GM21360 (cell line): Measurements from ENCODE around the gene ASPG.

Experiments used
- ATAC-seq: cut with Tn5 transposase; IDR thresholded peaks from one replicate; pipeline ENCODE4 v1.9.1; 2021; ENCODE audit warnings: mild to moderate bottlenecking, moderate library complexity; ENCODE audit not compliant: unreplicated experiment

ASPG gene

DNA sequence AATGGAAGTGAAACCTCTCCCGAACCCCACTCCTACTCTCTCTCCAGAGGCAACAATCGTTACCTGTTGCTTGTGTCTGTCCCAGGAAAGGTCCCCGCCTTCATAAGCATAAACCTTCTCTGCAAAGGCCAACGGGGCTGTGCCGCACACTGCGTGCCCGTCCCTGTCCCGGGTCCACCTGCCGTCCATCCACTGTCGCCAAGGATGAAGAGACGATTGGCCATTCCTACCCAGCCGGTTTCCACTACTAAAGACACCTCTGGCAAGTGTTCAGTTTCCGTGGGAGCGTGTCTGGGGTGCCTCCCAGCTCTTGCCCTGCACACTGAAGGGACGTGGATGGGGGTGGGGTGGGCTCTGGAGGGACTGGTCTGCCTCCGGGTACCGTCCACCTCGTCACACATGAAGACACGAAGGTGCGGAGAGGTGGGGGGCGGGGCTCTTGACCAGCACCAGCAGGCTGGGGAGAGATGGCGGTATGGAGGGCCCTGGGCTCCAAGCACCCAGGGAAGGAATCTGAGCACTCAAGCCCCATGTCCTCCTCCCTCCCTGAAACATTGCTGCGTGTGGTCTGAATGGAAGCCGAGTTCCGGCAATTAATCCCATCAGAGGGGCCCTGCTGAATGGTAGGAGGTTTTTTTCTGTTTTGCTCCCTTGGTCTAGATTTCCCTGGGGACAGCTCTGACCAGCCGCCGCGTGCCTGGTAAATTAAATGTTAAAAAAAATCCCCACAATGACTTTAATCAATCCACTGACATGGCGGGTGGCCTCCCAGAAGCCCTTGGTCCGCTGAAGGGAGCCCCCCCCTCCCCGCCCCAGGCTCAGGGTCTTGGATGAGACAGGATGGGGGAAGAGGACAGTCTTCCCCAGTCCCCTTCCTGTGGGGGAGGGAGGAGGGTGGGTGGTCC is 48.8 kb downstream of the ASPG start:
- ATAC-seq, result no peak

DNA sequence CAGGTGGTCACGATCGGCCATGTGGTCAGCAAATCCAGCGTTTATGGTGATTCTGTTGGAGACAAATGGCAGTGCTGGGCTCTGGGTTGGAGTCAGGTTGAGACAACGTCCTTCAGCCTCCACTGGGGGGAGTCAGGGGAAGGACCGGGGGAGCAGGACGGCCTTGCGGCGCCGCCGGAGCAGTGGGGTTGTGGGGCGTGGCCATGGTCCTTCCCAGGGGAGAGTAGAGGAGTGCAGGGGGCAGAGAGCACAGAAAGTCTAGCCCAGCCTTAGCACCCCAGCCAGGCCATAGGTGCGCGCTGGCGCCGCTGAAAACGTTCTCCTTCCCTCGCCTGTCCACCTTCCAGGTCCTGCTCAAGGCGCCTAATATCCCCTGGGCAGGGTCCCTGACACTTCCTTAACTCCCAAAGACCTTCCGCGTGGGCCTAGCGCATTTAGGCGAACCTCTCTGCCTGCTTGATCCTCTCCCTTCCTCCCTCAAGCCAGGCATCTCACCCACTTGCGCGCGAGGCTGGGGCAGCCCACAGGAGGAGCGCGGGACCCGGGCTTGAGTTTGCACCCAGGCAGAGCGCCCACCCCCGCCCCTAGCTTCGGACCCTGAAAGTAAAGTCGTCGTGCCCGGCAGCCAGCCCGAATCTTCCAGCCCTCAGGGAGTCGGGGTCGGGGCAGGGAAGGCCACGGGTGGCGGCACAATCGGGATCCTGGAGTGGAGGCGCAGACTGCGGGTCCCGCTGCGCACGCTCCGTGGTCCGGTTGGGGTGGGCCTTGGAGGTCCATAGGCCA is 49.8 kb downstream of the ASPG start:
- ATAC-seq, result no peak

DNA sequence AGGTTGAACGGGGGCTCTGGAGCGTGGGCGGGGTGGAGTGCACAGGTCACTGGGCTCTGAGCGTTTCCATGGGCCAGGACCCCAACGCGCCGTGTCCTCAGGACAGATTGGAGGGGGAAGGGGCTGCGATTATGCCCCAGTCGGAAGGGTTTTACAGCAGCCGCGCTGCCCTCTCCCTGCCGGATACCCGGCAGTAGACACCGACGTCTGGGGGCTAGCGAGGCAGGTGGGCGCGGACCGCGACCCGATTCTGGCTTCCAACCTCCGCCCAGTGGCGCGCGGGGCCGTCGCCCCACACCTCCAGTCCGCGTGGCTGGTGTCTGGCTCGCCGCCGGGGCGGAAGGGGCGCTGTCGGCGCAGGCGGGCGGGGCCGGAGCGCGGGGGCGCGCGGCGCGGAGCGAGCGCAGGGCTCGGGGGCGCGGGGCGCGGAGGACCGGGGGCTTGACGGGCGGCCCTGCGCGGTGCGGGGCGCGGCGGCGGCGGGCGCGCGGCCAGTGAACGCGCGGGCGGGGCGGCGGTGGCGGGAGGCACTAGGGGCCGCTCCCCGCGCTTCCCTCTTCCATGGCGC is 50.5 kb downstream of the ASPG start:
- ATAC-seq, result no peak

DNA sequence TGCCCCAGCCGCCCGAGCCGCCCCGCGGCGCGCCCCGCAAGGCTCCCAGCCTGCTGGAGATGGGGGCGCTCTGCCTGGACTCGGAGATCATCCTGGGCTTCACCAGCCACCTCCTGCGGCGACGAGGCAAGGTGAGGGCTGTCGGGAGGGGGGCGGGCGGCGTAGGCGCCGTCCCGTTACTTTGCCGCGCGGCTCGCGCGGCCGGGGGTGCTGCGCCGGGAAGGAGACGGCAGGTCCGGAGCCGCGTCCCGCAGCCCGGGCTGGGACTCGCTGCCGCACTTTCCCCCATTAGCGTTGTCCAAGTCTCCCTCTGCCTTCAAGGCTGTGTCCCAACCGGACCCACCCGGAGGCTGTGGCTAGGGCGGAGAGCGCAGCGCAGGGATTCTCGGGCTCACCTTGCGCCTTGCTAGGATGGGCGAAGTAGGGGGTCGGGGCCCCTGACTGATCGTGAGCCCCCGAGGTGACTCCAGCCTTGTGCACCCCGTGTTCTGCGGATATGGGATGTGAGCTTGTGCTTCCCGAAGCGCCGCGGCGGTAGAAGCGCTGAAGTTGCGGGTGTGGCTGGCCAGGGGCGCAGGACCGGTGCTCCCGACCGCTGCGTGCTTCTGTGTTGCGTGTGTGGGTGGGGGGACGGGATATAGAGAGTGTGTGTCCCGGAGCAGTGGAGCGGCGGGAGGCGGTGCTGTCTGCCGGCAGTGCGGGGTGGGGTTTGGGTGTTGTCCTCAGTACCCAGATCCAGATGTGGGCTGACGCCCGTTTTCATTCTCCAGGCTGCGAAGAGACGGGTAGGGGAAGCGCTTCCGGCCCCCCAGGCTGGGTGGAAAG is 51.2 kb downstream of the ASPG start:
- no peak for ATAC-seq

DNA sequence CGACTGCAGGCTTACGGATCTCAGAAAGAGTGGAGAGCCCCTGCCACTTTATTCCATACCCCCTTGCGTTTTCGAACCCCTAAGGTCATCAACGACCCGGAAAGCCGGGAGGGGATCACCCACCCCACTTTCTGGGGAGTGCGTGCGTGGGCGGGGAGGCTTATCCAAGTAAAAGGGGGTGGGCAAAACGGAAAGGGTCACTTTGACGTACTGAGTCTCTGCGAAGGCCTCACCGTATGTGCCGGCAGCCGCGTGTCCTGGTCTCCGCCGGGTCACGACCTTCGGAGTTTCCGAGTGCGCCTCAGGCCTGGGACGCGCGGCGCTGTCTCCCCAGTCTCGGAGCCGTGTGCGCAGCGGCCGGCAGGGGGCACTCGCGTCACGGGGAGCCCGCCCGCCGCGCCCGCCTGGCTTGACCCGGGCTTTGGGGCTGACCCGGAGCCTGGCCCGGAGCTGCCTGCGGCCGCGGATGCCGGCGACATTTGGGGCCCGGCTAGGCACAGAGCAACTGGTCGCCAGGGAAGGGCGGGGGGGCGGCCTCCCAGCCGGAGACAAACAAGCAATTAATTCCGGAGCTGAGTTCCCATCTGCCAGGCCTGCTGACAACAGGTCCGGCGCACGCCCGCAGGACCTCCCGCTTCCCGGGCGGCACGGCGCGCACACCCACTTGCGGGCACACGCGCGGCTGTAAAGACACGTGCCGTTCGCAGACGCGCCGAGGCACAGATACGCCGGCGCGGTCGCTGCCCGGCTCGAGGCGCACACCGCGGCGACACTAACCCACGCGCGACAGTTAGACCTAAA is 52.0 kb downstream of the ASPG start:
- ATAC-seq, result peak; percentile 68

DNA sequence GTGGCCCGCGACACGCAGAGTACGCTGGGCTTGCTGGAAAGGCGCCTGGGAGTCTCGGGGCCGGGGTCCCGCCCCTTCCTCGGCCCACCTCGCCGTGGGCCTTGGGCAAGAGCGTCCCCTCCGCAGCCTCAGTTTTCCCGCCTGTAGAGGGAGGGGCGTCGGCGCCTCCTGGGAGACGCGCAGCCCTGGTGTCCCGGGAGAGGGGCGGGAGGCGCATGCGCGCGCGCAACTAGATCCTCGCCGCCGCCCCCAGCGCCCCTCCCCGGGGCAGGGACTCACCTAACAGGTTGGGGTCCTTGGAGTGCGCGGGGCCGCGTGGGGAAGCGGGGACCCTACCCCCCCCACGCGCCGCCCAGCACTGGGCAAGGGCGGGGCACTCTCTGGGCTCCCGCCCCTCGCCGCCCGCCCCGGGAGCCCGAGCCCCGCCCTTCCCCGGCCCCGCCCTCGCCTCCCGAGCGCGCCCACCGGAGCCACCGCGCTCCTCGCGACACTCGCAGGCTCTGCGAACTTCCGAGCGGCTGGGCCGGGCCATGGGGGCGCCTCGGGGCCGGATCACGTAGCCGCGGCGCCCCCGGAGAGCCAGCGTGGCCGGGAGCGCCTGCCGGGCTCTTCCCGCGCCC is 52.7 kb downstream of the ASPG start, which contains the start of gene KIF26A:
KIF26A (plus strand) TSS at position 490 of the 620 bp plus-strand sequence. CDS start 136 bp downstream, outside the sequence.
- ATAC-seq, result no peak

DNA sequence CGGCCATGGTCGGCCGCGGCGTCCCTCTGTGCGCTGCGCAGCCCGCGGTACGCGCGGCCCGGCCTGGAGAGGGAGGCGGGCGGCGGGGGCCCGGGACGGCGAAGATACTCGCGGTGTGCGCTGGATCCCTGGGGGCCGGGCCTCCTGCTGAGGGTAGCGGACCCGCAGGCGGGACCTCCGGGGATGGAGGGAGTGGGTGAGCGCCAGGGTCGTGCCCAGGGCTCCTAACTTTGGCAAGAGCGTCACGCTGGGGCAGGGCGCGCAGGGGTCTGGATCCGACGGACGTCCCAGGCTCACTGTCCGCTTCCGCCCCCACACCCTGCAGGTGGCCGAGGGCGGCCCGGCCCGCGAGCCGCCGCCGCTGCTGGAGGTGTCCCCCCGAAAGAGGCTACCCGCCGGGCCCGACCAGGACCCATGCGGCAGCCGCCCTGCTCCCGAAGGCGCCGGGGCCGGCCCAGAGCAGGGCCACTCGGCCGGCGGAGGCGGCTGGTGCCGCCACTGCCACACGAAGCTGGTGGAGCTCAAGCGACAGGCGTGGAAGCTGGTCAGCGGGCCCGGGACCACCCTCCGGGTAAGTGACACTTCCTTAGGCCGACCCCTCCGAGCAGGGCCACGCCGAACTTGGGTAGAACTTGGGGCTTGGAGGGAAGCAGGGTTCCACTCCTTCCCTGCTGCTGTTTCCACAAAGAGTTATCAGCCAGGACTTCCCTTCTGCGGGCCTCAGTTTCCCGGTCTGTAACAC is 53.4 kb downstream of the ASPG start:
- ATAC-seq, result no peak

DNA sequence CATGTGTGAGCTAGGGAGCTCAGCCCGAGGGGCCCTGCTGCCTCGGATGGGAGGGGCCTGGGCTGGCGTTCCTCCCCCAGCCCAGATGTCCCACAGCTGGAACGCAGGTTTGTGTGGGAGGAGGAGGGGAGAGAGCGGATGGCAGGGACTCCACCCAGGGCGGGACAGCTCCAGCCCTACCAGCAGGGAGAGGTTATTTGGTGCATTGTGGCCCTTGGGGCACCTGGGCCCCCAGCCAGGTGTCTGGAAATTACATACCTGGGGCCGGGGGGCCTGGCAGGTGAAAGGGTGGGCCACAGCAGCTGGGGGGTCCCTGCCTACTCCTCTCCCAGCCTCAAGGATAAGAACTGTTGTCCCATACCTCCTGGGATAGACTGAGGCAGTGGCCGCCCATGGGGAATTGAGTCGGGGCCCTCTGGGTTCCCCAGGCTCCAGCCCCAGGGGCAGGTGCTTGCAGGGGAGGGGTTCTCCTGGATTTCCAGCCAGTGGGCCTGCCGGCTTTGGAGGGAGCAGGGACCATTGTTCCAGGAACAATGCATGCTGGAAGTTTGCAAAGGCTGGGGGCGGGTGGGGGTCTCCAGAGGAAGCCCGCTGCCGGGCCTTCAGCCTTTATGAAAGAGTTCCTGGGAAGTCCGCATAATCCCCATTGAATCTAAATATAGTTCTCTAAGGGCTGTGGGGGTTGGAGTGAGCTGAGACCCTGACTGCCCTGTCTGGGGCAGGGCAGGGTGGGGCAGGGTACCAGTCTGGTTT is 54.1 kb downstream of the ASPG start:
- no peak for ATAC-seq

DNA sequence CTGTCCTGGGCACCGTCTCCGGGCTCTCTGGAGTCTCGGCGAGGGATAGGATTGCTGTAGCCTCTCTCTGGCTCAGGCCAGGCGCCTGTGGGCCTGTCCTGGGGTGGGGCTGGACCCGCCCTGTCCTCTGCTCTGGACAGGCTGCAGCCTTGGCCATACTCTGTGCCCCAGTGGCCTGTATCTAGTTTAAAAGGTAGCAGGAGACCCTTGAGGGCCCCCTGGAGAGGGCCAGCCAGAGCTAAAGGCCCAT is 54.6 kb downstream of the ASPG start:
- no peak for ATAC-seq

DNA sequence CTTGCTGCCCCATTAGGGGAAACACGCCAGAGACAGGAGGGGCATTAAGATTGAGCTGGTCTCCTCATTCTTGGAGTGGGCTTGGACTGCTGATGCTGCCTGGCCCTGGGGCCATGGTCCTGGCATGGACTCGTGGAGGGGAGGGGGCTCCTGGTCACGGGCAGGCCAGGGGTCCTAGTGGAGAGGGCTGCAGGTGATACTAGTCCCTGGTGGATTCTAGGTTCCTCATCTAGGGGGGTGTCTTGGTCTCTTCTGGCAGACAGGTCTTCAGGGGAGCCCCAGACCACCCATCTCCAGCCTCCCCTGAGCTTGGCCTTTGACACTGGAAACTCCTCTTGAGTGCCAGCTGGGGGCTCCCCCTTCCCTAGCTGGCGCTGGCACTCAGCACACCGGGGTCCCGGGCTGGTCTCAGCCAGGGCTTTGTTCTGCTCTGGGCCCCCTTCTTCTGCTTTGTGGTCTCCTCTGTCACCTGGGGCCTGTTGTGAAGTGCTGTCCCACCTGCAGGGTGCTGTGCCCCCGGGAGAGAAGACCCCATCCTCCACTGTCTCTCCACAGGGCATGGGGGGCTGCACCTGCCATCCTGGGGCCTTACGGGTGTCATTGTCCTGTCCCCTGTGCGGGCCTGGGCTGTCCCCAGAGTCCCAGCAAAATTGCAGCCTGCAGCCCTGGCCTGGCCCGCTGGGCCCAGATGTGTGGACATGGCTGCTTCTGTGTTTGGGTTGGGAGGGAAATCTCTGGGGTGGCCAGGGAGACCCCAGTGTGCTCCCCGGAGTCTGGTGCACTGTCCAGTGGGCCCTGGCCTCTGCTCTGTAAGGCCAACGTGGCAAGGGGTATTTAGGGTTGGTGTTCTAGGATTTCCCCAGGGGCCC is 55.2 kb downstream of the ASPG start:
- ATAC-seq, result no peak

DNA sequence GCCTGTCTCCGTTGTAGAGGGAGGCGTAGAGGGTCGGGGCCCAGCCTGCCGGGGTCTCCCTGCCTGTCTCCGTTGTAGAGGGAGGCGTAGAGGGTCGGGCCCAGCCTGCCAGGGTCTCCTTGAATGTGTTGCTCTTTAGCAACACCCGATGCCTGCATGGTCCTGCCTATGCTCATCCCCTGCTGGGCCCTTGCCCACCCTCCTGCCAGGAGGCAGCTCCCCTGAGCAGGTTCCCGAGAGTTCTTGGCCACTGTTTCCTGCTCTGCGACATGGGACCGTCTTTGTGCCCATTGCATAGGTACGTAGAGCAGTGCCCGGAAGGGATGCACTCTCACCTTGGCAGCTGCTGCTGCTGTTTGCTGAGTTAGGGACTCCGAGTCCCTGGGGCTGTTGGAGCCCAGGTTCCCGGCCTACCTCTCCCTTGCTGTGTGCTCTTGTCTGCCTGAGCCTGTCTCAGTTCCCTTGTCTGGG is 56.2 kb downstream of the ASPG start:
- ATAC-seq, result no peak

DNA sequence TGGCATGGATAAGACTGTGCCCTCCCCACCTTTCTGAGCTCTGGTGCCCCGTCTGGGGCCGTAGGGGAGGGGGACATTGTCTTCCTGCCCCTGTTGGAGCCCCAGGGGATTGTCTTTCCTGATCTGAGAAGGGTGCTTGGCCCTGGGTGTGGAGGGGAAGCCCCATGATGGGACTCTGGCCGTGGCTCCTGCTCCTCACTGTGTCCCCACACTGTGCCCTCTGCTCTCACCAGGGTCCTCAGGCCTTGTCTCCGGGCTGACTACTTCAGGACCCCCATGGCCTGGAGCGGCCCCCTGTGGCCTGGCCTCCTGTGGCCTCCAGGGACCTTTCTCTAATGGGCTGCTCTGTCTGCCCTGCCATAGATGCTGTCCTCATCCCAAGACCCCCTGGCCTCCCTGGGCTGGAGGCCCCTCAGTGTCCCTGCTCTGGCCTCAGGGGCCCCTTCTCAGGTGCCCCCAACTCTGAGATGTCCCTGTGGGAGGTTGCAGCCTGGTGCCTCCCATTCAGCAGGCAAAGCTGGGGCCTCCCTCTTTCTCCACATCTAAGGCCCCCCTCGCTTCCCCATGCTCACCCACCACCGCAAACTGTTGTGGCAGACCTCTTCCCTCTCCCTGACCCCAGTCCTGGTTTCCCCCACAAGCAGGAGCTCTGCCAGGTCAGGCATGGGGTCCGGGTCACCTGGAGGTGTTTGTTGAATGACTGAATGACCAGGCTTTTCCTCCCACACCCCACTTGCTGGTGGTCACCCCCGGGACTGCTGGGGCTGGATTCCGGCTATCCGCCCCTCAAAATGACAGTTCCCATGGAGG is 56.8 kb downstream of the ASPG start:
- no peak for ATAC-seq

DNA sequence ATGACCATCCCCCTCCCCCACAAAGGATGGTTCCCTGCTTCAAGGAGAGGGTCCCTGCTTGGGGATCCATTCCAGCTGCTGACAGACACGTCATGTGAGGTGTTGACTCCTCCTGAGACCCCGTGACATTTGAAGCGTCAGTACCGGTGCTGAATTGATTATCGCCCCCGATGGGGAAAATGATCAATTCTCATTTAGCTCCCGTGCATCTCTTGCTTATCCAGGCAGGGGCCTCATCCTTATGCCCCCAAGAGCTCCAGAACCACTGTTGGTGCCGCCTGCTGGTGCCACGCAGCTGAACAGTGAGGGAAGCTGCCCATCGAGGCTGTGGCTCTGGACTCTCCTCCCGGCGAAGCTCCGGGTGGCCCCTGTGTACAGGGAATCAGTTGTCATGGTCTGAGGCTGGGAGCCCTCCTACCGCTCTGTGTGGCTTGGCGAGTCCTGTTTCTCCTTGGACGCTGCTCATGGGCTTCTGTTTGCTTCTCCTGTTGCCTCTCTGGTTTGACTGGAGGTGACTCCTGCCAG is 57.5 kb downstream of the ASPG start:
- no peak for ATAC-seq

DNA sequence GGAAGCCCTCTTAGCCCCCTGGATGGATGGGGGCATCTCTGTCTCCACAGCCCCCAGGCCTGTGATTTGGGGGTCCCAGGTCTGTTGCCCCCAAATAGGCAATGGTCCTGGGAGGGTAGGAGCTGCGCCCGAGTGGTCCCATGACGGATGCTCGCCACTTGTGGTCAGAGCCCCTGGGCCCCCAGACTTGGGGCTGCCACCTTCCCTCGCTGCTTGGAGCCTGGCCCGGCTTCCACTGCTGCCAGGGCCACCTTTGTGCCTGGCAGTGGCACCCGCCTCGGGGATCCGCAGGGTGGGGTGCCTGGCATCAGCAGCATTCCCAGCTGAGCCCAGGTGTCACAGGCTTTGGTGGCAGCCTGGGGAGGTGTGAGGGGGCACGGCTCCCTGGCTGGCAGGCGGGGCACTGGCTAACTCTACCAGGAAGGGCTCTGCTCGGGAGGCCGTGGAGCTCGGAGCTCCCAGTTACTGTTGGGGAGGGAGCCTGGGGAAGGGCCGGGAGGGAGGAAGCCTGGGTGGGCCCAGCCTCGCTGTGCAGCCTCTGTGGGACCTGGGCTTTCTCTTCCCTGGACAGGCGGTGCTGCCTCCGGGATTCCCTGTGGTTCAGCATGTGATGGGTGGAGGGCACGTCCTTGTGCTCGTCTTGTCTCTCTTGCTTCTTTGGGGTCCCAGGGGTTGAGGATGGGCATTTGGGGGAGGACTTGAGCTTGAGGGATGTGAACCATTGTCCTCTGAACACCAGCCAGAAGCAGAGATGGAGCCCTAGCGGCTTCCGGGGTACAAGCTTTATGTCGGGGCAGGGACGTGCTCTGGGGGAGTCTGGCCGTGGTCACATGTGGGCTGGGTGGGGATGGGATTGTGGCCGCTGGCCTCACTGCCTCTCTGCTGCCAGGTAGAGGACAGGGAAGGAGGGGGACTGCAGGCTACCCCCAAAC is 58.3 kb downstream of the ASPG start:
- ATAC-seq, result no peak

DNA sequence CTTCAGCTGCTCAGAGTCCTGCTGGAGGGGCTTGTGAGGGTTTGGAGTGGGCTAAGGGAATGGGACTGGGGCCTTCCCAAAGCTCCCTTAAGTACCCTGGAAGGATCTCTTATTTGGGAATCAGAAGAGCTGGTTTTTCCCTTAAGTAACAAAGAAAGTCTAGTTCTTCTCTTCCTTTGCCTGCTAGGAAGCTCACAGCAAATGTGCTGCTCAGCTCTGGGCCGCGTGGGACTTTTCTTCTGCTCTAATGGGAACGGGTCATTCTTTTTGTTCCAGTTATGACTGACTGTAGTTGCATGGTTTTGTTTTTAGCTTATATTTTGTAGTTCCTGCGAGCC is 58.9 kb downstream of the ASPG start:
- ATAC-seq, result no peak
